ENCODE measurements around the gene PDE2A.

Gene PDE2A

DNA sequence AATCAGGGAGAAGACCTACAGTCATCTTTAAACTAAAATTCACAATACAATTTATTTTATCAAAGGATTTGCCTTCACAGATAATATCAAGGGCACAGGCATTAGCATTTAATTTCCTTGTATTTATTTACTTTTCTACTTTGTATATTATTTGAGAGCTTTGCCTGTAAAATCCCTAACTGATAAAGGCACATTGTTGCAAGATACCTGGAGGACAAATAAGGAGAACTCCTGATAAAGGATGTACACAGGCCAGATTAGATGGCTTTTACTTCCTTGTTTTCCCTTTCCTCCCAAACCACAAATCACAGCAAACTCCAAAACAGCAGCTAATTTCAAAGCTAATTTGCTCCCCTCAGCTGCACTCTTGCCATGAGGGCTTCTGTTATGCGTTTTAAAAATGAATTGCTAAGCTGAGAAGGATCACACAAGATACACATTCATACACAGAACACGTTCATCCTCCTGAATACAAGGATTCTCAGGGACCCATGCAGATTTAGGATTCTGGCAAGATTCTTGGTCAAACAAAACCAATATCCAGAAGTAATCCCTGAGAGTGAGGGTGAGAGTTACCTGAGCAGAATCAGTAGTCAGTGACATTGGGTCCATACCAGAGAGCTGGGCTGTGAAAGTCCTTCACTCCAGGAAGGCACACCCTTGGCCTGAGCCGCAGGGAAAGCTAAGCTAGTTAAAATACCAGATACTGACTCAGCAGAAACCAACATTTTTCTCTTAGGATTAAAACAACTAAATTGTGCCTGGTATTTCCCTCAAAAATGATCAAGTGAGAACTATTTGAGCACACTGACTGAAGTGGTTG lies 139.6 kb downstream of the PDE2A start:
- DNase-seq, result no peak

DNA sequence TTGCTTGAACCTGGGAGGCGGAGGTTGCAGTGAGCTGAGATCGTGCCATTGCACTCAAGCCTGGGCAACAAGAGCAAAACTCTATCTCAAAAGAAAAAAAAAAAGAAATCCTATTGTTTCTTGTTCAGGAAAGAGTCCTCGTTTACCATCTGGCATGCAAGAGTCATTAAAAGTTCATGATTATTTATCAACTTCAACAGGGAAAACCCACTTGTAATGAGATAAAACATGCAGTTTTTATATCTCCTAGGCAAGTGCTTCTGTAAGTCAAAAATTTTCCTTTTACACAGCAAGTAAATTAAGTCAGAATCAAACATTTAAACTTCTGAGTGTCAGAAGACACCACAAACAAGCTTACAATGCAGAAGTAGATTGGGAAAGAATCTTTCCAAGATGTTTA lies 145.2 kb downstream of the PDE2A start:
- no peak for DNase-seq

DNA sequence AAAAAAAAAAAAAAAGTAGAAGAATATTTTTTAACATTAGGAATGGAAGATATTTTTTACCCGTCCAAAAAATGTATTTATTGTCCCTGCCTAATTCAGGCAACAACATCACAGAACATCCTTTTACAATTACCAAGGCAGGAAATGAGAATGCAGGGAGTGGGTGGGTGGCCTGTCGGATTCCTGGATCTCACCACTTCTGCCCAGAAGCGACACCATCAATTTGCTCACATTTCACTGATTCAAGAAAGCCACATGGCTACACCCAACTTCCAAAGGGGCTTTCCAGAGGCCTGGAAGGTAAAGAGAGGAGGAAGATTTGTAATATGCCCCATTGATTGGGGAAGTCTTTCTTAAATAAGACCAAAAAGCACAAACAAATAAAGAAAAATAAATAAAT lies 146.1 kb downstream of the PDE2A start:
- DNase-seq, result no peak

Data from inflammatory macrophage treated with lipopolysaccharide for 1 hour (primary cell).